Measurements from ENCODE around the gene FBRS. TPM values are rescaled to one million over a fixed set of nuclear protein-coding genes. Genes with fewer than 3 reads are reported as not detected.

Gene FBRS
- total and polyA plus RNA-seq, 2 of the 13 experiments (the other 11 are each of a cell fraction or from before 2014, with no cell fraction given) = 13.7 to 16.2 TPM

DNA sequence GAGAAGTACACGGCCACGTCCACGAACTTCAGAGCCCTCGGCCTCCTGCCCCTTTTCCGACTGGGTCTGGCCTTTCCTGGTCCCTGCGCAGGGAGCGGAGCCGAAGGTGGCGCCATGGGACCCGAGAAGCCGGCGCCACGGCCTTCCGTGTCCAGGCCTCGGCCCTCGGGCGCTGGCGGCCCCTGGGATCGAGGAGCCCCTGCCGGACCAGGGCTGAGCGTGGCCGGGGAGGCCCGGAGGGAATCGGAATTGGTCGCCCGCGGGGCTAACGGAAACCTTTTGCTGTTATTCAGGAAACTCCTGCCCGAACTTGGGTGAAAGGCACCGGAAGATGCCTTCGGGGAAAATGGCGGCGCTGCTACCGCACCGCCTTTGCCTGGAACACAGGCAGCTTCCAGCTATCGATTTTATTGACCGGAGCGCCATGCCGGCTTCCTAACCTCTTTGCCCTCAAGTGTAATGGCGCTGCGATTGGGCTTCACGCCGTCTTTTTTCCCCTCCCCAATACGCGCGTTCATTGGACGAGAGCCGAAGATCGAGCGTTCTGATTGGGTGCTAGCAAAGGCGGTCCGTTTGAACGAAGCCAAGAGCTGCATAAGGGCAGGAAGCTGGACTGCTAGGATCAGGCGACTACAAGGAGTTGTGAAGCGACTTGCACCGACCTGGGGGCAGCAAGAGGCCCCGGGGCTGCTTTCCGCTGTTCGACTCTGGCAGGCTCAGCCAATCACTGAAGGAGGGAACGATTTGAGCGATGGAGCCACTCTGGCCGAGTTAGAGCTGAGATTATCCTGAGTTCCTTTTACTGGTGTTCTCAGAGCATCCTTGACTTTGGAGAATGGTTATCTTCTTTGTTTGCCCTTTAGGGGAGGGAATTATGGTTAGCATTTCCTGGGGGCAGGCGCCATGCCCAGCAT lies 48.0 kb upstream of the FBRS start, which contains the start of gene ZNF689 (continued):
- peak; percentile 13; the same call in 1 of the 2 replicates for TF ChIP-seq MEIS1 (CRISPR knock-in tag; IDR thresholded peaks at IDR 0.05; ENCODE audit: borderline replicate concordance)
- peak; percentile 98 for TF ChIP-seq NFRKB (IDR thresholded peaks at IDR 0.05)
- TF ChIP-seq, protein P1, sequence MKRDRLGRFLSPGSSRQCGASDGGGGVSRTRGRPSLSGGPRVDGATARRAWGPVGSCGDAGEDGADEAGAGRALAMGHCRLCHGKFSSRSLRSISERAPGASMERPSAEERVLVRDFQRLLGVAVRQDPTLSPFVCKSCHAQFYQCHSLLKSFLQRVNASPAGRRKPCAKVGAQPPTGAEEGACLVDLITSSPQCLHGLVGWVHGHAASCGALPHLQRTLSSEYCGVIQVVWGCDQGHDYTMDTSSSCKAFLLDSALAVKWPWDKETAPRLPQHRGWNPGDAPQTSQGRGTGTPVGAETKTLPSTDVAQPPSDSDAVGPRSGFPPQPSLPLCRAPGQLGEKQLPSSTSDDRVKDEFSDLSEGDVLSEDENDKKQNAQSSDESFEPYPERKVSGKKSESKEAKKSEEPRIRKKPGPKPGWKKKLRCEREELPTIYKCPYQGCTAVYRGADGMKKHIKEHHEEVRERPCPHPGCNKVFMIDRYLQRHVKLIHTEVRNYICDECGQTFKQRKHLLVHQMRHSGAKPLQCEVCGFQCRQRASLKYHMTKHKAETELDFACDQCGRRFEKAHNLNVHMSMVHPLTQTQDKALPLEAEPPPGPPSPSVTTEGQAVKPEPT (CRISPR knock-in tag; IDR thresholded peaks at IDR 0.05; ENCODE audit: low read depth) = peak; percentile 44; the same call in 1 of the 2 replicates
- peak; percentile 89 for TF ChIP-seq ZNF556 (CRISPR knock-in tag; IDR thresholded peaks at IDR 0.05; ENCODE audit: borderline replicate concordance)
- TF ChIP-seq ZNF460 (CRISPR knock-in tag; IDR thresholded peaks at IDR 0.05; ENCODE audit: borderline replicate concordance) = no peak; the same call in 1 of the 2 replicates
- TF ChIP-seq, protein P2, sequence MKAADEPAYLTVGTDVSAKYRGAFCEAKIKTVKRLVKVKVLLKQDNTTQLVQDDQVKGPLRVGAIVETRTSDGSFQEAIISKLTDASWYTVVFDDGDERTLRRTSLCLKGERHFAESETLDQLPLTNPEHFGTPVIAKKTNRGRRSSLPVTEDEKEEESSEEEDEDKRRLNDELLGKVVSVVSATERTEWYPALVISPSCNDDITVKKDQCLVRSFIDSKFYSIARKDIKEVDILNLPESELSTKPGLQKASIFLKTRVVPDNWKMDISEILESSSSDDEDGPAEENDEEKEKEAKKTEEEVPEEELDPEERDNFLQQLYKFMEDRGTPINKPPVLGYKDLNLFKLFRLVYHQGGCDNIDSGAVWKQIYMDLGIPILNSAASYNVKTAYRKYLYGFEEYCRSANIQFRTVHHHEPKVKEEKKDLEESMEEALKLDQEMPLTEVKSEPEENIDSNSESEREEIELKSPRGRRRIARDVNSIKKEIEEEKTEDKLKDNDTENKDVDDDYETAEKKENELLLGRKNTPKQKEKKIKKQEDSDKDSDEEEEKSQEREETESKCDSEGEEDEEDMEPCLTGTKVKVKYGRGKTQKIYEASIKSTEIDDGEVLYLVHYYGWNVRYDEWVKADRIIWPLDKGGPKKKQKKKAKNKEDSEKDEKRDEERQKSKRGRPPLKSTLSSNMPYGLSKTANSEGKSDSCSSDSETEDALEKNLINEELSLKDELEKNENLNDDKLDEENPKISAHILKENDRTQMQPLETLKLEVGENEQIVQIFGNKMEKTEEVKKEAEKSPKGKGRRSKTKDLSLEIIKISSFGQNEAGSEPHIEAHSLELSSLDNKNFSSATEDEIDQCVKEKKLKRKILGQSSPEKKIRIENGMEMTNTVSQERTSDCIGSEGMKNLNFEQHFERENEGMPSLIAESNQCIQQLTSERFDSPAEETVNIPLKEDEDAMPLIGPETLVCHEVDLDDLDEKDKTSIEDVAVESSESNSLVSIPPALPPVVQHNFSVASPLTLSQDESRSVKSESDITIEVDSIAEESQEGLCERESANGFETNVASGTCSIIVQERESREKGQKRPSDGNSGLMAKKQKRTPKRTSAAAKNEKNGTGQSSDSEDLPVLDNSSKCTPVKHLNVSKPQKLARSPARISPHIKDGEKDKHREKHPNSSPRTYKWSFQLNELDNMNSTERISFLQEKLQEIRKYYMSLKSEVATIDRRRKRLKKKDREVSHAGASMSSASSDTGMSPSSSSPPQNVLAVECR (CRISPR knock-in tag; IDR thresholded peaks at IDR 0.05; ENCODE audit: borderline replicate concordance) = peak; percentile 93
- TF ChIP-seq ZNF747 (CRISPR knock-in tag; IDR thresholded peaks at IDR 0.05; ENCODE audit: borderline replicate concordance) = peak; percentile 91
- TF ChIP-seq ZNF569 (CRISPR knock-in tag; IDR thresholded peaks at IDR 0.05; ENCODE audit: borderline replicate concordance) = peak; percentile 97; the same call in 1 of the 2 replicates
- TF ChIP-seq ZNF17 (CRISPR knock-in tag; IDR thresholded peaks at IDR 0.05) = peak; percentile 97
- TF ChIP-seq ZNF337 (CRISPR knock-in tag; IDR thresholded peaks at IDR 0.05; ENCODE audit: borderline replicate concordance, low read depth) = peak; percentile 97; the same call in 1 of the 2 replicates
- TF ChIP-seq ZSCAN29 (CRISPR knock-in tag; conservative IDR thresholded peaks at IDR 0.05) = peak; percentile 55; the same call in 1 of the 2 replicates
- TF ChIP-seq IRF9 (CRISPR knock-in tag; IDR thresholded peaks at IDR 0.05; ENCODE audit: borderline replicate concordance) = peak; percentile 82; the same call in 1 of the 2 replicates
- peak; percentile 40; the same call in 1 of the 2 replicates for TF ChIP-seq ZBTB26 (CRISPR knock-in tag; IDR thresholded peaks at IDR 0.05; ENCODE audit: borderline replicate concordance)
- no peak for TF ChIP-seq NBN (conservative IDR thresholded peaks at IDR 0.05)
- TF ChIP-seq NFATC3 (CRISPR knock-in tag; IDR thresholded peaks at IDR 0.05) = peak; percentile 46; the same call in 1 of the 2 replicates
- peak; percentile 90 for TF ChIP-seq GATAD1 (CRISPR knock-in tag; IDR thresholded peaks at IDR 0.05)
- peak; percentile 66; the same call in 1 of the 2 replicates for TF ChIP-seq SIX1 (CRISPR knock-in tag; IDR thresholded peaks at IDR 0.05; ENCODE audit: borderline replicate concordance)
- 0 out of 2 replicates have a peak, but pooled peaks have one; percentile 15 for TF ChIP-seq RBAK (CRISPR knock-in tag; IDR thresholded peaks at IDR 0.05)
- TF ChIP-seq HOXA9 (CRISPR knock-in tag; IDR thresholded peaks at IDR 0.05; ENCODE audit: borderline replicate concordance) = peak; percentile 80
